ENCODE measurements around the gene KCNJ14. TPM values are rescaled to one million over a fixed set of nuclear protein-coding genes. Genes with fewer than 3 reads are reported as not detected.

The KCNJ14 gene
- total and polyA plus RNA-seq, 2 donors (not counting 3 experiments of a cell fraction or from before 2014, with no cell fraction given): 0.26 to 1.4 TPM

GRCh38 chr19:48428670-48429069, 26.7 kb upstream of the KCNJ14 start:
- DNase-seq (ENCODE audit: low read depth, low spot score): no peak
- Histone ChIP-seq H3K9me3 (replicated peaks; ENCODE audit: control insufficient read depth, insufficient read depth, low read length) (no peaks in the 10 kb centered on the region), H4K20me1 (replicated peaks; ENCODE audit: control insufficient read depth, extremely low read depth, insufficient read depth, low read length) (no peaks in the 10 kb centered on the region), H3K9ac (replicated peaks; ENCODE audit: extremely low read depth, insufficient read depth, low read length) (no peak overlapping the region), H2AFZ (ENCODE audit: low read depth, low read length) (no peak overlapping the region), H3K27me3 (ENCODE audit: control insufficient read depth in 2 of 2, insufficient read depth in 2 of 2, low read length in 2 of 2) (no peaks in the 10 kb centered on the region), H3K4me1 (ENCODE audit: control insufficient read depth, extremely low read depth, insufficient read depth, low read length) (peaks cover 12% of the 10 kb centered on the region), H3K79me2 (ENCODE audit: control insufficient read depth, insufficient read depth, low read length) (no peaks in the 10 kb centered on the region), H3K9me1 (replicated peaks; ENCODE audit: control insufficient read depth, extremely low read depth, insufficient read depth, low read length) (no peaks in the 10 kb centered on the region), H3K36me3 (ENCODE audit: control insufficient read depth in 2 of 2, extremely low read depth in 1 of 2, insufficient read depth in 2 of 2, low read length in 2 of 2) (no peaks in the 10 kb centered on the region), H3K4me3 (replicated peaks in 1 of 3; ENCODE audit: insufficient read depth in 1 of 3, low read depth in 1 of 3, low read length in 3 of 3) (no peak overlapping the region), H3K4me2 (ENCODE audit: insufficient read depth, low read length) (no peak overlapping the region), H3K27ac (ENCODE audit: insufficient read depth, low read depth, low read length) (no peak overlapping the region)
- ChIA-PET CTCF (no interaction called here), POLR2A (no interaction called here)
- intact Hi-C loops (cut with micrococcal nuclease): no loop called here
- no TSS peak for BruUV-seq (replicated peaks)
- no peak for FAIRE-seq
- TF ChIP-seq EZH2 (IDR thresholded peaks at IDR 0.05; ENCODE audit: borderline replicate concordance, low read depth, low read length, severe bottlenecking): no peak
- no peak for TF ChIP-seq CTCF (IDR thresholded peaks at IDR 0.05; ENCODE audit: extremely low read depth in 1 of 2, insufficient read depth in 1 of 2, low read depth in 1 of 2, low read length in 2 of 2)
- no peak for TF ChIP-seq MAX (IDR thresholded peaks at IDR 0.05; ENCODE audit: insufficient read depth, insufficient read length)
- no peak for TF ChIP-seq POLR2A (IDR thresholded peaks at IDR 0.05; ENCODE audit: low read depth, low read length)
- no peak for TF ChIP-seq GATA2 (IDR thresholded peaks at IDR 0.05; ENCODE audit: insufficient read depth, insufficient read length, low read depth, low read length)
- TF ChIP-seq JUN (IDR thresholded peaks at IDR 0.05; ENCODE audit: borderline replicate concordance, insufficient read depth, insufficient read length, low read depth): no peak
- no peak for TF ChIP-seq POLR2AphosphoS5 (IDR thresholded peaks at IDR 0.05; ENCODE audit: insufficient read depth, low read depth, low read length)
- no peak for TF ChIP-seq MYC (IDR thresholded peaks at IDR 0.05; ENCODE audit: low read depth, low read length)
- no peak for TF ChIP-seq FOS (IDR thresholded peaks at IDR 0.05; ENCODE audit: borderline replicate concordance, insufficient read depth, low read length)
- dilution Hi-C loops (cut with MboI; ENCODE audit: extremely low pct_ligation_motif_present, low sequenced_read_pairs): no loop called here
